Measurements from ENCODE around the gene TCERG1. TPM values are rescaled to one million over a fixed set of nuclear protein-coding genes. Genes with fewer than 3 reads are reported as not detected.

Gene TCERG1
- polyA plus RNA-seq, 1 of the 3 experiments (the other 2 are of a cell fraction): 38.5 TPM

- ChIA-PET CTCF (no interaction called here), POLR2A (no interaction called here)
- TF ChIP-seq TCF12 (IDR thresholded peaks at IDR 0.05): no peak
- Histone ChIP-seq H3K4me2 (no peak overlapping the region), H3K9ac (no peak overlapping the region), H3K36me3 (replicated peaks in 1 of 2; ENCODE audit: control insufficient read depth in 1 of 2, insufficient read depth in 2 of 2, low read length in 1 of 2) (no peaks in the 10 kb centered on the region), H3K27me3 (ENCODE audit: insufficient read depth) (peaks cover 14% of the 10 kb centered on the region; the same call in 1 of the 2 replicates), H3K79me2 (ENCODE audit: insufficient read depth) (no peaks in the 10 kb centered on the region), H4K20me1 (ENCODE audit: insufficient read depth) (no peaks in the 10 kb centered on the region), H3K9me3 (no peaks in the 10 kb centered on the region), H3K4me3 (ENCODE audit: low read depth in 2 of 2, low read length in 1 of 2) (no peak overlapping the region), H3F3A (replicated peaks; ENCODE audit: insufficient read depth) (no peaks in the 10 kb centered on the region), H2AFZ (ENCODE audit: low read depth) (no peak overlapping the region), H3K9me2 (no peaks in the 10 kb centered on the region), H3K27ac (ENCODE audit: low read depth in 2 of 2, low read length in 1 of 2) (no peak overlapping the region), H3K4me1 (ENCODE audit: control insufficient read depth in 1 of 2, insufficient read depth in 2 of 2, low read depth in 1 of 2, low read length in 1 of 2) (no peaks in the 10 kb centered on the region)
- WGBS (ENCODE audit: low lambda C conversion rate): 13% methylated on average over 2 of the region's 2 CpGs
- peak; percentile 13 for DNase-seq
Measured at GRCh38 chr5:146400201-146400600, 46.9 kb upstream of the TCERG1 start.

- Histone ChIP-seq H4K20me1 (ENCODE audit: insufficient read depth) (no peaks in the 10 kb centered on the region), H3K36me3 (replicated peaks in 1 of 2; ENCODE audit: control insufficient read depth in 1 of 2, insufficient read depth in 2 of 2, low read length in 1 of 2) (no peaks in the 10 kb centered on the region), H3K9me2 (no peaks in the 10 kb centered on the region), H3K4me2 (no peak overlapping the region), H3K27me3 (ENCODE audit: insufficient read depth) (peaks cover 14% of the 10 kb centered on the region; the same call in 1 of the 2 replicates), H2AFZ (ENCODE audit: low read depth) (no peak overlapping the region), H3K9me3 (no peaks in the 10 kb centered on the region), H3K9ac (no peak overlapping the region), H3F3A (replicated peaks; ENCODE audit: insufficient read depth) (no peaks in the 10 kb centered on the region), H3K4me1 (ENCODE audit: control insufficient read depth in 1 of 2, insufficient read depth in 2 of 2, low read depth in 1 of 2, low read length in 1 of 2) (no peaks in the 10 kb centered on the region), H3K4me3 (ENCODE audit: low read depth in 2 of 2, low read length in 1 of 2) (no peak overlapping the region), H3K79me2 (ENCODE audit: insufficient read depth) (no peaks in the 10 kb centered on the region), H3K27ac (ENCODE audit: low read depth in 2 of 2, low read length in 1 of 2) (no peak overlapping the region)
- WGBS (ENCODE audit: low lambda C conversion rate): 75% methylated on average over 9 of the region's 9 CpGs
- ChIA-PET POLR2A (no interaction called here), CTCF (interaction anchor here (1.3 kb wide), 1 partner anchor 14 kb away, joined by 3 read pairs; no protein-coding TSS in a partner anchor)
- no peak for TF ChIP-seq YY1 (IDR thresholded peaks at IDR 0.05; ENCODE audit: low read depth)
- no peak for DNase-seq
Measured at GRCh38 chr5:146401021-146401420, 46.1 kb upstream of the TCERG1 start.

- Histone ChIP-seq H3K4me2 (no peak overlapping the region), H3K9me2 (no peaks in the 10 kb centered on the region), H3K9me3 (no peaks in the 10 kb centered on the region), H2AFZ (ENCODE audit: low read depth) (no peak overlapping the region), H3K9ac (no peak overlapping the region), H3K4me3 (ENCODE audit: low read depth in 2 of 2, low read length in 1 of 2) (no peak overlapping the region), H3K27me3 (ENCODE audit: insufficient read depth) (peaks cover 14% of the 10 kb centered on the region; the same call in 1 of the 2 replicates), H3K79me2 (ENCODE audit: insufficient read depth) (no peaks in the 10 kb centered on the region), H4K20me1 (ENCODE audit: insufficient read depth) (no peaks in the 10 kb centered on the region), H3K4me1 (ENCODE audit: control insufficient read depth in 1 of 2, insufficient read depth in 2 of 2, low read depth in 1 of 2, low read length in 1 of 2) (no peaks in the 10 kb centered on the region), H3K27ac (ENCODE audit: low read depth in 2 of 2, low read length in 1 of 2) (no peak overlapping the region), H3K36me3 (replicated peaks in 1 of 2; ENCODE audit: control insufficient read depth in 1 of 2, insufficient read depth in 2 of 2, low read length in 1 of 2) (no peaks in the 10 kb centered on the region), H3F3A (replicated peaks; ENCODE audit: insufficient read depth) (no peaks in the 10 kb centered on the region)
- ChIA-PET POLR2A (no interaction called here), CTCF (interaction anchor here (0.9 to 1.5 kb wide), 2 partner anchors 22 to 102 kb away, joined by 3 read pairs; no protein-coding TSS in a partner anchor)
- WGBS (ENCODE audit: low lambda C conversion rate): 42% methylated on average over 4 of the region's 4 CpGs
- TF ChIP-seq SIN3A (IDR thresholded peaks at IDR 0.05; ENCODE audit: borderline replicate concordance, low read depth, low read length): no peak
- TF ChIP-seq TAF1 (IDR thresholded peaks at IDR 0.05; ENCODE audit: borderline replicate concordance, low read depth, low read length): no peak
- TF ChIP-seq GATA2 (CRISPR knock-in tag; IDR thresholded peaks at IDR 0.05): no peak
- TF ChIP-seq CTCF (IDR thresholded peaks at IDR 0.05): no peak
- no peak for TF ChIP-seq TEAD4 (IDR thresholded peaks at IDR 0.05; ENCODE audit: borderline replicate concordance, insufficient read depth)
- no peak for TF ChIP-seq USF1 (IDR thresholded peaks at IDR 0.05; ENCODE audit: borderline replicate concordance, low read depth)
- TF ChIP-seq CHD2 (IDR thresholded peaks at IDR 0.05; ENCODE audit: low read length, partially characterized antibody): no peak
- TF ChIP-seq YY1 (IDR thresholded peaks at IDR 0.05; ENCODE audit: low read depth): no peak
- DNase-seq: no peak
Measured at GRCh38 chr5:146402949-146403348, 44.2 kb upstream of the TCERG1 start.

Data from SK-N-SH (cell line).